Measurements from ENCODE around the gene NMRK2. TPM values are rescaled to one million over a fixed set of nuclear protein-coding genes. Genes with fewer than 3 reads are reported as not detected.
"Not testable (repeated sequence)": the region's sequence is repeated elsewhere in the genome, so short reads cannot be mapped to it uniquely, and the experiment has no call there.

The NMRK2 gene
- polyA plus RNA-seq, 2 of the 4 experiments (the other 2 are of a cell fraction), result not detected

DNA sequence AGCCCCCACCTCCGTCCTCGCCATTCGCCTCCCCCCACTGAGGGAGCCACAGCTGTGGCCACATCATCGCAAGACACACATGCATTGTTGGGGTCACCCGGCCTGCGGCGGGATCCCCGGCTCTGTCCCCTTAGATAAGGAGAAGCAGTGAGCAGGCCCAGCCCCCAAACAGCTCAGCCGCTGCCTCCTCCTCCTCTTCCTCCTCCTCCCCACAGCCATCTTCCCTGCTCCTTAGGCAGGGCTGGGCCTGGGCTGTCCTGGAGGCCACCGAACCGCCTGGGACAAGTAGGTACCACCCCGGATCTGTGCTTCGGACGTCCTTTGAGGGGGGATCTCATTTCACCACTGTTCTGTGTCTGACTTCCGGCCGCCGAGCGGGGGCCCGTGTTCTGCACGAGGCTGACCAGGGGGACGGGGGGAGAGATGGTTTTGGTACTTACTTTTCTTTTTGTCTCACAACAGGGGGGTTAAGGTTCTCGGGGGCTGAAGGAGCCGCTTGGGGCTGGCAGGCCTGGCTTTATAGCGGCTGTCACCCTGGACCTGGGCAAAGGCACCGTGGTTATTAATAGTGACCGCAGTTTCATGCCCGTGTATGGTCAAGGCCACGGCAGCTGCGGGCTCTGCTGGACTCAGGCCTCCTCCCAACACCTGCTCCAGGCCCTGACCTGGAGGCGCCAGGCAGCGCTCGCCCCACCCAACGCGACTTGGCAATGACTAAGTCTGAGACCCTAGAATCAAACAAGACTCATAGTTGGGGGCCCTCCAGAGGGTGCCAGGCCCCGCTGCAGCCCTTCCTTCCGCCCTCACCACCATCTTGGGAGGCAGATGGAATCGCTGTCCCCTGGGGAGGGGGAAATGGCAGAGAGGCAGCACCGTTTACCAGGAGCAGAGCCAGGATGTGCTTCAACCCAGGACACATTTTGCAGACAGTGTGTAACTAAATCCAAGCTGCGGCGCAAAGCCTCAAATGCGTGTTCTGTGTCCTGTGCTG, 18.3 kb downstream of the NMRK2 start:
- no peak overlapping the region for H3K4me3 ChIP-seq
- H3K4me1 ChIP-seq, result peaks cover 5% of the 10 kb centered on the region; the same call in 1 of the 3 replicates
- ChIA-PET CTCF (interaction anchor here (0.6 to 1.6 kb wide), 2 partner anchors 130 to 135 kb away, joined by 3 to 4 read pairs; no protein-coding TSS in a partner anchor), POLR2A (interaction anchor here (0.6 kb wide), 1 partner anchor 258 kb away, joined by 4 read pairs; no protein-coding TSS in a partner anchor)
- H3K27ac ChIP-seq, result no peak overlapping the region
- no peak for DNase-seq (ENCODE audit: low read depth in 1 of 2, low spot score in 1 of 2)
- no peak for FAIRE-seq
- no peaks in the 10 kb centered on the region for H3K9me3 ChIP-seq
- no peak for TF ChIP-seq CHD2 (IDR thresholded peaks at IDR 0.05; ENCODE audit: low read length, partially characterized antibody)
- TF ChIP-seq CHD4 (IDR thresholded peaks at IDR 0.05; ENCODE audit: borderline replicate concordance), result no peak
- TF ChIP-seq MAZ (IDR thresholded peaks at IDR 0.05; ENCODE audit: borderline replicate concordance, low read depth, low read length), result no peak
- TF ChIP-seq HOXA7 (CRISPR knock-in tag; IDR thresholded peaks at IDR 0.05), result no peak
- no peak for TF ChIP-seq HOXB5 (CRISPR knock-in tag; IDR thresholded peaks at IDR 0.05)
- TF ChIP-seq RARB (CRISPR knock-in tag; IDR thresholded peaks at IDR 0.05), result no peak
- no peak for TF ChIP-seq NPAS2 (CRISPR knock-in tag; IDR thresholded peaks at IDR 0.05; ENCODE audit: borderline replicate concordance)
- TF ChIP-seq, protein P1, sequence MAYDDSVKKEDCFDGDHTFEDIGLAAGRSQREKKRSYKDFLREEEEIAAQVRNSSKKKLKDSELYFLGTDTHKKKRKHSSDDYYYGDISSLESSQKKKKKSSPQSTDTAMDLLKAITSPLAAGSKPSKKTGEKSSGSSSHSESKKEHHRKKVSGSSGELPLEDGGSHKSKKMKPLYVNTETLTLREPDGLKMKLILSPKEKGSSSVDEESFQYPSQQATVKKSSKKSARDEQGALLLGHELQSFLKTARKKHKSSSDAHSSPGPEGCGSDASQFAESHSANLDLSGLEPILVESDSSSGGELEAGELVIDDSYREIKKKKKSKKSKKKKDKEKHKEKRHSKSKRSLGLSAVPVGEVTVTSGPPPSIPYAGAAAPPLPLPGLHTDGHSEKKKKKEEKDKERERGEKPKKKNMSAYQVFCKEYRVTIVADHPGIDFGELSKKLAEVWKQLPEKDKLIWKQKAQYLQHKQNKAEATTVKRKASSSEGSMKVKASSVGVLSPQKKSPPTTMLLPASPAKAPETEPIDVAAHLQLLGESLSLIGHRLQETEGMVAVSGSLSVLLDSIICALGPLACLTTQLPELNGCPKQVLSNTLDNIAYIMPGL (CRISPR knock-in tag; IDR thresholded peaks at IDR 0.05; ENCODE audit: borderline replicate concordance), result no peak
- TF ChIP-seq, protein P2, sequence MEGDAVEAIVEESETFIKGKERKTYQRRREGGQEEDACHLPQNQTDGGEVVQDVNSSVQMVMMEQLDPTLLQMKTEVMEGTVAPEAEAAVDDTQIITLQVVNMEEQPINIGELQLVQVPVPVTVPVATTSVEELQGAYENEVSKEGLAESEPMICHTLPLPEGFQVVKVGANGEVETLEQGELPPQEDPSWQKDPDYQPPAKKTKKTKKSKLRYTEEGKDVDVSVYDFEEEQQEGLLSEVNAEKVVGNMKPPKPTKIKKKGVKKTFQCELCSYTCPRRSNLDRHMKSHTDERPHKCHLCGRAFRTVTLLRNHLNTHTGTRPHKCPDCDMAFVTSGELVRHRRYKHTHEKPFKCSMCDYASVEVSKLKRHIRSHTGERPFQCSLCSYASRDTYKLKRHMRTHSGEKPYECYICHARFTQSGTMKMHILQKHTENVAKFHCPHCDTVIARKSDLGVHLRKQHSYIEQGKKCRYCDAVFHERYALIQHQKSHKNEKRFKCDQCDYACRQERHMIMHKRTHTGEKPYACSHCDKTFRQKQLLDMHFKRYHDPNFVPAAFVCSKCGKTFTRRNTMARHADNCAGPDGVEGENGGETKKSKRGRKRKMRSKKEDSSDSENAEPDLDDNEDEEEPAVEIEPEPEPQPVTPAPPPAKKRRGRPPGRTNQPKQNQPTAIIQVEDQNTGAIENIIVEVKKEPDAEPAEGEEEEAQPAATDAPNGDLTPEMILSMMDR (IDR thresholded peaks at IDR 0.05), result no peak
- TF ChIP-seq HDAC2 (IDR thresholded peaks at IDR 0.05), result no peak
- TF ChIP-seq RFX5 (IDR thresholded peaks at IDR 0.05), result no peak
- TF ChIP-seq, protein P3, sequence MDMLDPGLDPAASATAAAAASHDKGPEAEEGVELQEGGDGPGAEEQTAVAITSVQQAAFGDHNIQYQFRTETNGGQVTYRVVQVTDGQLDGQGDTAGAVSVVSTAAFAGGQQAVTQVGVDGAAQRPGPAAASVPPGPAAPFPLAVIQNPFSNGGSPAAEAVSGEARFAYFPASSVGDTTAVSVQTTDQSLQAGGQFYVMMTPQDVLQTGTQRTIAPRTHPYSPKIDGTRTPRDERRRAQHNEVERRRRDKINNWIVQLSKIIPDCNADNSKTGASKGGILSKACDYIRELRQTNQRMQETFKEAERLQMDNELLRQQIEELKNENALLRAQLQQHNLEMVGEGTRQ (IDR thresholded peaks at IDR 0.05), result no peak
- H3K4me2 ChIP-seq, result no peak overlapping the region
- ATAC-seq, result peak in 1 of 2 experiments; percentile 22; a peak in 5 of 6 replicates
- WGBS (ENCODE audit: missing lambda C conversion rate), result 83% methylated on average over 28 of the region's 41 CpGs

DNA sequence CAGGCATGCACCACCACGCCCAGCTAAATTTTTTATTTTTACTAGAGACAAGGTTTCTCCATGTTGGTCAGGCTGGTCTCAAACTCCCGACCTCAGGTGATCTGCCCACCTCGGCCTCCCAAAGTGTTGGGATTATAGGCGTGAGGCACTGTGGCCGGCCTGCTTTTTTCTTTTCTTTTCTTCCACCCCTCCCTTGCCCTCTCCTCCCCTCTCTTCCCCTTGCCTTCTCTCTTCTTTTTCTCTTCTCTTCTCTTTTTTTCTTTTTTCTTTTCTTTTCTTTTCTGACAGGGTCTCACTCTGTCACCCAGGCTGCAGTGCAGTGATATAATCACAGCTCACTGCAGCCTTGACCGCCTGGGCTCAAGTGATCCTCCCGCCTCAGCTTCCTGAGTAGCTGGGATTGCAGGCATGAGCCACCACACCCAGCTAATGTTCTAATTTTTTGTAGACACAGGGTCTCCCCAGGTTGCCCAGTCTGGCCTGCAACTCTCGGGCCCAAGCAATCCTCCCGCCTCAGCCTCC, 19.9 kb downstream of the NMRK2 start:
- H3K27ac ChIP-seq; ATAC-seq; H3K4me1 ChIP-seq; H3K4me3 ChIP-seq; POLR2A ChIA-PET; H3K4me2 ChIP-seq; FAIRE-seq; H3K9me3 ChIP-seq; DNase-seq (ENCODE audit: low read depth in 1 of 2, low spot score in 1 of 2): not testable (repeated sequence)
- CTCF ChIA-PET, result interaction anchor here (0.8 to 1.0 kb wide), 2 partner anchors 16 to 291 kb away, joined by 3 read pairs; no protein-coding TSS in a partner anchor
- WGBS (ENCODE audit: missing lambda C conversion rate), result 92% methylated on average over 9 of the region's 9 CpGs

DNA sequence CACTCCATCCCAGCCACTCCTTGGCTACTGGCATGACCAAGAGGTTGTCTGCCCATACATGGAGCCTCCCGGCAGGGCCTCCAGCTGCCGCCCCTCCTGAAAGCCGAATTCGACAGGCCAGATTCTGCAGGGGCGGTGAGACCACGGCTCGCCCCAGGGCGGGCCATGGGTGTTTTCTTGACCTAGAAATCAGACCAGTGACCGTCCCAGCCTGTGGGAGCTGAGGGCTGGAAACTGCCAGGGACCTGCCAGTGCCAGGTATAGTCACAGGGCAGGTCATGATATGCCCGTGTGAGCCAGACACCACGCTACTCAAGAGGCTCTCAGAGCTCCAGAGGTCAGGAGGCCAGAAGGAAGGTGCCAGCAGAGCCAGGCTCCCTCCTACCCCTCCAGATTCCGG, 21.2 kb downstream of the NMRK2 start:
- Histone ChIP-seq H3K4me3 (no peak overlapping the region), H3K9me3 (no peaks in the 10 kb centered on the region), H3K27ac (no peak overlapping the region), H3K4me2 (no peak overlapping the region), H3K4me1 (peaks cover 5% of the 10 kb centered on the region; the same call in 1 of the 3 replicates)
- no peak for FAIRE-seq
- ChIA-PET POLR2A (no interaction called here), CTCF (interaction anchor here (0.6 to 1.0 kb wide), 3 partner anchors 15 to 250 kb away, joined by 3 to 4 read pairs (median 3); no protein-coding TSS in a partner anchor)
- ATAC-seq, result peak; percentile 25 to 40; a peak in 3 of 6 replicates
- TF ChIP-seq, protein P4, sequence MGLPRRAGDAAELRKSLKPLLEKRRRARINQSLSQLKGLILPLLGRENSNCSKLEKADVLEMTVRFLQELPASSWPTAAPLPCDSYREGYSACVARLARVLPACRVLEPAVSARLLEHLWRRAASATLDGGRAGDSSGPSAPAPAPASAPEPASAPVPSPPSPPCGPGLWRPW (IDR thresholded peaks at IDR 0.05), result no peak
- TF ChIP-seq CHD4 (IDR thresholded peaks at IDR 0.05; ENCODE audit: borderline replicate concordance), result no peak
- TF ChIP-seq FOSB (CRISPR knock-in tag; IDR thresholded peaks at IDR 0.05), result no peak
- TF ChIP-seq, protein P5, sequence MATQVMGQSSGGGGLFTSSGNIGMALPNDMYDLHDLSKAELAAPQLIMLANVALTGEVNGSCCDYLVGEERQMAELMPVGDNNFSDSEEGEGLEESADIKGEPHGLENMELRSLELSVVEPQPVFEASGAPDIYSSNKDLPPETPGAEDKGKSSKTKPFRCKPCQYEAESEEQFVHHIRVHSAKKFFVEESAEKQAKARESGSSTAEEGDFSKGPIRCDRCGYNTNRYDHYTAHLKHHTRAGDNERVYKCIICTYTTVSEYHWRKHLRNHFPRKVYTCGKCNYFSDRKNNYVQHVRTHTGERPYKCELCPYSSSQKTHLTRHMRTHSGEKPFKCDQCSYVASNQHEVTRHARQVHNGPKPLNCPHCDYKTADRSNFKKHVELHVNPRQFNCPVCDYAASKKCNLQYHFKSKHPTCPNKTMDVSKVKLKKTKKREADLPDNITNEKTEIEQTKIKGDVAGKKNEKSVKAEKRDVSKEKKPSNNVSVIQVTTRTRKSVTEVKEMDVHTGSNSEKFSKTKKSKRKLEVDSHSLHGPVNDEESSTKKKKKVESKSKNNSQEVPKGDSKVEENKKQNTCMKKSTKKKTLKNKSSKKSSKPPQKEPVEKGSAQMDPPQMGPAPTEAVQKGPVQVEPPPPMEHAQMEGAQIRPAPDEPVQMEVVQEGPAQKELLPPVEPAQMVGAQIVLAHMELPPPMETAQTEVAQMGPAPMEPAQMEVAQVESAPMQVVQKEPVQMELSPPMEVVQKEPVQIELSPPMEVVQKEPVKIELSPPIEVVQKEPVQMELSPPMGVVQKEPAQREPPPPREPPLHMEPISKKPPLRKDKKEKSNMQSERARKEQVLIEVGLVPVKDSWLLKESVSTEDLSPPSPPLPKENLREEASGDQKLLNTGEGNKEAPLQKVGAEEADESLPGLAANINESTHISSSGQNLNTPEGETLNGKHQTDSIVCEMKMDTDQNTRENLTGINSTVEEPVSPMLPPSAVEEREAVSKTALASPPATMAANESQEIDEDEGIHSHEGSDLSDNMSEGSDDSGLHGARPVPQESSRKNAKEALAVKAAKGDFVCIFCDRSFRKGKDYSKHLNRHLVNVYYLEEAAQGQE (IDR thresholded peaks at IDR 0.05), result no peak
- TF ChIP-seq RNF2 (IDR thresholded peaks at IDR 0.05; ENCODE audit: borderline replicate concordance, low read depth), result no peak
- TF ChIP-seq RFX5 (IDR thresholded peaks at IDR 0.05), result no peak
- no peak for TF ChIP-seq ZFP36 (IDR thresholded peaks at IDR 0.05; ENCODE audit: borderline replicate concordance, partially characterized antibody)
- TF ChIP-seq HDAC2 (IDR thresholded peaks at IDR 0.05), result no peak
- no peak for TF ChIP-seq SREBF2 (IDR thresholded peaks at IDR 0.05)
- no peak for TF ChIP-seq RARB (CRISPR knock-in tag; IDR thresholded peaks at IDR 0.05)
- TF ChIP-seq EP300 (IDR thresholded peaks at IDR 0.05), result no peak
- TF ChIP-seq MYC (IDR thresholded peaks at IDR 0.05; ENCODE audit: borderline replicate concordance, low read length), result no peak
- DNase-seq (ENCODE audit: low read depth in 1 of 2, low spot score in 1 of 2), result no peak
- 91% methylated on average over 11 of the region's 12 CpGs for WGBS (ENCODE audit: missing lambda C conversion rate)
